ENCODE results near the gene IDH3G. TPM values are rescaled to one million over a fixed set of nuclear protein-coding genes. Genes with fewer than 3 reads are reported as not detected.

The IDH3G gene
- polyA plus RNA-seq, 3 donors: 115 to 201 (median 130) TPM

- Mint-ChIP-seq H3K27ac (no peak overlapping the region), H3K9me3 (peaks cover 0 to 6% (median 0%) of the 10 kb centered on the region in 7 donors), H3K4me1 (no peaks in the 10 kb centered on the region), H3K27me3 (ENCODE audit: low read depth in 3 of 3) (peaks cover 15 to 28% (median 18%) of the 10 kb centered on the region in 3 donors), H3K36me3 (peaks cover 20 to 27% of the 10 kb centered on the region in 2 donors), H3K4me3 (no peak overlapping the region)
- Histone ChIP-seq H3K79me2 (ENCODE audit: insufficient read depth, low read length) (no peaks in the 10 kb centered on the region), H3K4me1 (ENCODE audit: control insufficient read depth in 1 of 2, insufficient read depth in 2 of 2, low read length in 2 of 2) (no peaks in the 10 kb centered on the region), H2AFZ (ENCODE audit: insufficient read depth, low read depth, low read length, poor library complexity, severe bottlenecking) (no peak overlapping the region), H3K36me3 (replicated peaks in 1 of 2; ENCODE audit: control insufficient read depth in 1 of 2, insufficient read depth in 2 of 2, low read length in 2 of 2) (peaks cover 20 to 22% of the 10 kb centered on the region in 2 donors), H3K4me3 (replicated peaks in 1 of 3; ENCODE audit: low read depth in 2 of 3, low read length in 3 of 3) (no peak overlapping the region), H3K9me3 (replicated peaks in 1 of 2; ENCODE audit: control insufficient read depth in 1 of 2, insufficient read depth in 1 of 2, low read length in 2 of 2) (no peaks in the 10 kb centered on the region), H3K9ac (ENCODE audit: insufficient read depth, low read length, poor library complexity, severe bottlenecking) (no peak overlapping the region), H3K4me2 (replicated peaks; ENCODE audit: extremely low read depth, low read length, poor library complexity, severe bottlenecking) (no peak overlapping the region), H3K27me3 (ENCODE audit: control insufficient read depth in 2 of 2, insufficient read depth in 2 of 2, low read length in 2 of 2) (peaks cover 0 to 23% of the 10 kb centered on the region in 2 donors), H3K27ac (ENCODE audit: low read depth in 1 of 2, low read length in 2 of 2) (no peak overlapping the region), H4K20me1 (ENCODE audit: insufficient read depth, low read length) (peaks cover 5% of the 10 kb centered on the region)
- 76% methylated on average over 6 of the region's 11 CpGs for WGBS (ENCODE audit: insufficient coverage)
- DNase-seq: no peak
- intact Hi-C loops (cut with micrococcal nuclease): no loop called here
- TF ChIP-seq CTCF (IDR thresholded peaks at IDR 0.05): no peak
Measured at GRCh38 chrX:153782313-153782712, 11.9 kb downstream of the IDH3G start.

GRCh38 chrX:153781428-153782047, 12.6 kb downstream of the IDH3G start:
- H3K4me3 ChIP-seq (replicated peaks in 1 of 3; ENCODE audit: low read depth in 2 of 3, low read length in 3 of 3): no peak overlapping the region
- H2AFZ ChIP-seq (ENCODE audit: insufficient read depth, low read depth, low read length, poor library complexity, severe bottlenecking): no peak overlapping the region
- TF ChIP-seq CTCF (IDR thresholded peaks at IDR 0.05): no peak
- no peak overlapping the region for H3K4me2 ChIP-seq (replicated peaks; ENCODE audit: extremely low read depth, low read length, poor library complexity, severe bottlenecking)
- Mint-ChIP-seq H3K9me3 (peaks cover 0 to 6% (median 0%) of the 10 kb centered on the region in 7 donors), H3K4me1 (no peaks in the 10 kb centered on the region), H3K4me3 (no peak overlapping the region), H3K27ac (peak overlapping the region in 1 of 7 donors; percentile 54), H3K27me3 (ENCODE audit: low read depth in 3 of 3) (peaks cover 15 to 28% (median 18%) of the 10 kb centered on the region in 3 donors), H3K36me3 (peaks cover 15 to 19% of the 10 kb centered on the region in 2 donors)
- no peak for DNase-seq
- H3K27ac ChIP-seq (ENCODE audit: low read depth in 1 of 2, low read length in 2 of 2): no peak overlapping the region
- H3K27me3 ChIP-seq (ENCODE audit: control insufficient read depth in 2 of 2, insufficient read depth in 2 of 2, low read length in 2 of 2): peaks cover 0 to 23% of the 10 kb centered on the region in 2 donors
- no peak overlapping the region for H3K9ac ChIP-seq (ENCODE audit: insufficient read depth, low read length, poor library complexity, severe bottlenecking)
- intact Hi-C loops (cut with micrococcal nuclease): no loop called here
- no peaks in the 10 kb centered on the region for H3K79me2 ChIP-seq (ENCODE audit: insufficient read depth, low read length)
- no peaks in the 10 kb centered on the region for H4K20me1 ChIP-seq (ENCODE audit: insufficient read depth, low read length)
- 80% methylated on average over 11 of the region's 24 CpGs for WGBS (ENCODE audit: insufficient coverage)
- peaks cover 13 to 15% of the 10 kb centered on the region in 2 donors for H3K36me3 ChIP-seq (replicated peaks in 1 of 2; ENCODE audit: control insufficient read depth in 1 of 2, insufficient read depth in 2 of 2, low read length in 2 of 2)
- H3K9me3 ChIP-seq (replicated peaks in 1 of 2; ENCODE audit: control insufficient read depth in 1 of 2, insufficient read depth in 1 of 2, low read length in 2 of 2): no peaks in the 10 kb centered on the region
- H3K4me1 ChIP-seq (ENCODE audit: control insufficient read depth in 1 of 2, insufficient read depth in 2 of 2, low read length in 2 of 2): no peaks in the 10 kb centered on the region
